GM18858 (cell line): ENCODE results near the gene FIGNL1.

ENCODE experiments used
- ATAC-seq: cut with Tn5 transposase; IDR thresholded peaks from one replicate; pipeline ENCODE4 v1.9.1; 2021; ENCODE audit not compliant: unreplicated experiment

The FIGNL1 gene

GRCh38 chr7:50428911-50429310, 21.2 kb downstream of the FIGNL1 start:
- ATAC-seq: no peak

- no peak for ATAC-seq
Measured at GRCh38 chr7:50427518-50427917, 22.6 kb downstream of the FIGNL1 start.

DNA sequence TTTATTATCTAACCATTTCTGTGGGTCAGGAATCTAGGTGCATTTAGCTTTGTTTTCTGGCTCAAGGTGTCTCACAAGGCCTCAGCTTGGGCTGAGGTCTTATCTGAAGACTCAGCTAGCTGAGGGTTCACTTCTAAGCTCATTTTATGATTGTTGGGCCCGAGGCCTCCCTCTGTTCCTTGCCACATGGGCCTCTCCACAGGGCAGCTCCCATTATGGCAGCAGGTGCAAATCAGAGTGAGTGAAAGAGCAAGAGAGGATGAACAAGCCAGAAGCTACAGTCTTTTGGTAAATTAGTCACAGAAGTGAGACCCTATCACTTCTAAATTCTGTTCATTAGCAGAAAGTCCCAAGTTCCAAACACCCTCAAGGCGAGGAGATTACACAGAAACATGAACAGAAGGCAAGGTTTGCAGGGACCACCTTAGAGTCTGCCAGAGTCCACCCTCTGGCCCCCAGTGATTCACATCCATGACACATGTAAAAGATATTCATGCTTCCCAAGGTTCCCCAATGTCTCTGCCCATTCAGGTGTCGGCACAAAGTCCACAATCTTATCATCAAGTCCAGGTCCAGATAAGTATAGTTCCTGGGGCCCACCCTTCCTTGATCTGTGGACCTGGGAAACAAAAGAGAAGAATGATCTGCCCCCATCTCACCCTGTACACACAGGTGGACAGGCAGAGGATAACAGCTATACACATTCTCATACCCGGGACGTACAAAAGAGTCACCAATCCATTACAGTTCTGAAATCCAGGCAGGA, 23.7 kb downstream of the FIGNL1 start:
- no peak for ATAC-seq

GRCh38 chr7:50425318-50425717, 24.8 kb downstream of the FIGNL1 start:
- no peak for ATAC-seq

- no peak for ATAC-seq
Measured at GRCh38 chr7:50423860-50424259, 26.3 kb downstream of the FIGNL1 start.

DNA sequence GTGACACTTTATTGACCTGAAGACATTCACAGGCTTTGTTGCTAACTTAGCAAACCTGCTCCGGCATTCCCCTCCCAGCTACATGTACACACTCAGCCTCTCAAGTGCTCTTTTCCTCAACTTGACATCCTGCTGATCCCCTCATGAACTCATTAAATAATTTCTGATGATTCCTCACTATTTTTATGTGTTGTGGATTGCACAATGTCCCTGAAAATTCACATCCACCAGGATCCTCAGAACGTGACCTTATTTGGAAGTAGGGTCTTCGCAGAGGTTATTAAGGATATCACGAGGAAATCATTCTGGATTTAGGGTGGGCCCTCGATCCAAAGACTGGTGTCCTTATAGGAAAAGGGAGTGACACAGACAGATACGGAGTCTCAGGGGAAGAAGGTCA, 27.3 kb downstream of the FIGNL1 start:
- ATAC-seq: no peak

DNA sequence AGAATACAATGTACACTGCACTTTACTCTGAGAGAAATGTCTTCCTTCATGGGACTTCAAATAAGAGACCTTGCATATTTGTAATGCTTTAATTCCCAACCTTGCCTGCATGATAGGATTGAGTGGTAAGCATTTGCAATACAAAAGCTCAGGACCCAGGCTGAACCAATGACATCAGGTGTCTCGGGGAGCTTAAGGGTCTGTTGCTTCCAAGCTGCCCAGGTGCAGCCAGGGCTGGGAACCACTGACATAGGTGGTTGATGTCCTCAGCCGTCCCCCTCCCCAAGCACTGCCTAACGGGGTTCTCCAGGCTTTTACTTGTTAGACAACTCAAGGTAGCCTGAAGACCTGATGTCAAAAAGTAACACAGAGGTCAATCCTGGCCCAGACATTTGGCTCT, 29.1 kb downstream of the FIGNL1 start:
- no peak for ATAC-seq

DNA sequence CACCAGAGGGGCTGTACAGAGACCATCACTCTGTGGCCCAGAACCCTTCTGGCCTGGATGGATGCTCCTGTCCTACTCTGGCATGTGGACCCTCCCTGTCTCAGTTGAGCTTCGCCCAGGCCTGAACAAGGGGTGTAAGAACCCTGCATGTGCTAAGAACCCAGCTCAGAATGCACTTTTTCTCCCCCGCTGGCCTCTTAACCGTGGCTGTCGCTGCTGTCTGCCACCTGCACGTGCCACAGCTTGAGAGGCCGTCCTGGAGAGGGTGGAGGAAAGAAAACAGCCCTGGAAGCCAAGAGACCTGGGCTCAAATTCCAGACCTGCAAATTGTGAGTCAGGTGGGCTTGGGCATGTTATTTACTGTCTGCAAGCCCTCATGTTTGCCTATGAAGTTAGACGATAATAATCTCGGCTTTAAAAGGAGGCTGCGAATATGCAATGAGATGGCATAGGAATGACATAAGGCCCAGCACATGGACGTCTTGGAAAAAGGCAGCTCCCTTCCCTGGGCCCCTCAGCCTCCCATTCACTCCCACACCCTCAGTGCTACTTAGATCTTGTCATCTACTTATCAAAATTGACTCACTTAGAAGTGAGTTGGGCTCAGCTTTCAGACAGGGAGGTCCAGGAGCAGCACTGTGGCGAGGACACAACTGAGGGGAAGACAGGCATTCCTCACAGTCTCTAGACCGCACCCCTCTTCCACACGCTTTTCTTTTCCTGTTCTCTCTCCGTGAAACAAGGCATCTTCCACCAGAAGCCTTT, 31.4 kb downstream of the FIGNL1 start:
- ATAC-seq: no peak

GRCh38 chr7:50418086-50418515, 32.0 kb downstream of the FIGNL1 start:
- peak; percentile 76 for ATAC-seq

GRCh38 chr7:50416527-50417182, 33.5 kb downstream of the FIGNL1 start:
- ATAC-seq: peak; percentile 84

DNA sequence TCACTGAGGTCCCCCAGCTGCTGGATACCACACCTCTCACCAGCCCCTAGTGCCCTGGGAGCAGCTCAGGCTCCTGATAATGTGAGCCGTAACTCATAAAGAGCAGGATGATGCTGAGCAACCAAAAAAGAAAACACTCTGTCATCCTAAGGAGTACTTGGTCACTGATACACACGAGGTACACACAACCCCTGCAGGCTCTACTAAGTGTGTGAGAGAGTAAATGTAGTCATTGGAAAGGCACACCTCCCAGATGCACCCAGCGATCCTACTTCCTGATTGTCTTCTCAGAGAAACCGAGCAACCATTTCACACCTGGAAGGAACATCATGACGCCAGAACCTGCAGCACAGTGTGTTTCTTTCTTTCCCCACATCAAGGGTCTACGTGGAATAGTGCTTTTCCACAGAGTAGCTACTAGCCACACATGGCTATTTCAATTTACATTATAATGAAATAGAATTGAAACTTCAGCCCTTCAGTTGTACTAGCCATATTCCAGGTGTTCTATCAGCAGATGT, 34.2 kb downstream of the FIGNL1 start:
- no peak for ATAC-seq

DNA sequence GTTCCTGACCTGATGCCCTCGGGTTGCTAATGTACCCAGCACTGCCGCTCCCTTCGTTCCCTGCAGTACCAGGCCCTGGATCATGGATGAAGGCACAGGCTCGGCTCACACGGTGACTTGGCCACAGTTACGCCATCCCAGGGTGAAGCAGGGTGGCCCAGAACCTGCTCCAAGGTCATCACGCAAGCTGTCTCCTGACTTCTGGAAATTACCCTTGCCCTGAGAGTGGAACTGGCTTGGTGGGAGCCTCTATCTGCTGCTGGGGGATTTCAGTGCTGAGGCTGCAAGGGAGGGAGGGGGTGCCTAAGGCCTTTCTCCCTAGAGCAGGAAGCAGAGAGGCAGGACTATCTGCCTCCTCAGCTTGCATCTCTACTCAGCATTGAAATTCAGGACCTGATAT, 36.6 kb downstream of the FIGNL1 start:
- no peak for ATAC-seq

DNA sequence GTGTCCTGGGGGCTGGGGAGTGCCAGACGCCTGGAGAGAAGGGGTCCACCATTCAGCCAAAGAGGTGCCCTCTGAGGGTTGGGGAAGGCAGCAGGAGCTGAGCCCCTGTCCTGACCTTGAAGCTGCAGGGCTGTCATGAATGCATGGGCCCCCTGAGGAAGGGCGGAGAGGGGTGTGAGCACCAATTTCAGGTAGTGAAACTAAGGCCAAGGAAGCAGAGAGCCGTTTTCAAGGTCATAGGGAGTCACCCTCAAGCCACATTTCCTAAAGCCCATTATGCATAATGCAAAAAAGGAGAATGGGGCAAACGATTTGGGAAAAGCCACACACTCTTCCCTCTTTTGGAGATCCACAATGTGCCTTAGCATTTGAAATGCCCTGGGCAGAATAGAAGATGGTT, 37.2 kb downstream of the FIGNL1 start:
- no peak for ATAC-seq

DNA sequence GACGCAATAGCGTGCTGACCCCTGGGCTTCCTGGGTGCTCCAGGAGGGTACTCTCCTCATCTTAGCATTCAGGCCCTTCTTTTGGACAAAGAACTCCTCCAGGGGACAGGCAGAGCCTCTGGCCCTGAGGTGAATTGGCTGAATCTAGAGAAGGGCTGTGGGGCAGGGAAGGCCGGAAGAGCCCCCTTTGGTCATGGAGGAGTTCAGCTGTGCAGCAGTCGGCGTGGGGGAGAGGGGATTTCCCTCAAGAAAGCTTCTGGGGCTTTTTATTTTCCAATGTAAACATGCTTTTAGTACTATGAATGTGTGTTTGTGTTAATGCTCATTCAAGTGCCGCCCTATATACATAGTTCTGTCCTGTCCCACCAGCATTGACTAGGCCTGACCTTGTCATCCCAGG, 38.8 kb downstream of the FIGNL1 start:
- peak; percentile 28 for ATAC-seq

DNA sequence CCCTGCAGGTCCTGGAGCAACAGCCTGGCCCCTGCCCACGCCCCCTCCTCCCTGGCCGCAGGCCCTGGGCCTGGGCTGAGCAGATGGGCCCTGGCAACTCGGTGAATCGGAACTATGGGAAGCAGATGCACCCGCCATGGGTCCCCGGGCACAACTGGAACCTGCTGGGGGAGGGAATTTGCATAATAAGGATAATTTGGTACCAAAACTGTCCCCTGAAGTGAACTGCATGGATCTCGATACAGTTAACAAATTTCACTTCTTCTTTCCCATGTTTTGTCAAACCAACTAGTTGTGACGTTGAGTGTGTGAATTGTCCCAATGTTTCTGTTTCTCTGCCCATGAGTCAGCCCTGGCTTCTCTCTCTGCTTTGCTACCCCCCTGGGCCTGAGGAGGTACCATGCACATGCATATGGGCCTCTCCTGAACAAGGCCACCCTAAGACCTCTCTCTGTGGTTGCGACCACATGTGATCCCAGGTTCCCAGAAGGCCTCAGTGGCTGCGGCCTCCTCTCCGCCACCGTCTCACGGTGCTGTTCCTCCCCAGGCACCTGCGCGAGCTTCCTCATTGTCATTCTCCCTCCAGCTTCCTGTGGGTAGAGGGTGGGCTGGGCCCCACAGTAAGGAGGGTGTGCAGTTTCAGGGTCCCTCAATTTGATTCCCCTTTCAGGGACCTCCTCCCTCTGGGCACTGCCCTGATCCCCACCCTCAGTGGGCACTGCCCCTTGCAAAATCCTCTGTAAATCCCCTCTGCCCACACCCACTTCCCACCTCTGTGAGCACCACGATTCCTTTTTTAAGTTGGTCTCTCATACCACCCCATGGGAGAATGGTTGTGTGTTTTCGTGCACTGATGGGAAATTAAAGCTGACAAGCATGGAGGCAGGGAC, 40.0 kb downstream of the FIGNL1 start:
- peak; percentile 50 for ATAC-seq

DNA sequence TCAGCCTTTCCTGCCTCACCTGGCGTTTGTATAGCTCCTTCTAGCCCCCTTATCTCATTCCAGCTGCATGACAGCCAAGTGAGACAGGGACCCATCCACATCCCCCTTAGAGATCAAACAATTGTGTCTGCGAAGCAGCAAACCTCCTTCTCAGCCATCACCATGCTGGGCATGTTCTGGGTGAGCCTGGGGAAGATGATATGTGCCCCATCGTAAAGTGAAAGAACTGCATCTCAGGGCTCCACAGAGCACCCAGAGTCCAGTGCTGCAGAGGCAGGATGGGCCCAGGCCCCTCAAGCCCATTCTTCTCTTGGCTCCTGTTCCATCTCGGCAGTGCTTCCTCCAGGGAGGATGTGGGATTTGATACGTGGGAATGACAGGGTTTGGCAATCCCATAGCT, 43.2 kb downstream of the FIGNL1 start:
- no peak for ATAC-seq

GRCh38 chr7:50405221-50405620, 44.9 kb downstream of the FIGNL1 start:
- no peak for ATAC-seq

- ATAC-seq: no peak
Measured at GRCh38 chr7:50404392-50404791, 45.8 kb downstream of the FIGNL1 start.

DNA sequence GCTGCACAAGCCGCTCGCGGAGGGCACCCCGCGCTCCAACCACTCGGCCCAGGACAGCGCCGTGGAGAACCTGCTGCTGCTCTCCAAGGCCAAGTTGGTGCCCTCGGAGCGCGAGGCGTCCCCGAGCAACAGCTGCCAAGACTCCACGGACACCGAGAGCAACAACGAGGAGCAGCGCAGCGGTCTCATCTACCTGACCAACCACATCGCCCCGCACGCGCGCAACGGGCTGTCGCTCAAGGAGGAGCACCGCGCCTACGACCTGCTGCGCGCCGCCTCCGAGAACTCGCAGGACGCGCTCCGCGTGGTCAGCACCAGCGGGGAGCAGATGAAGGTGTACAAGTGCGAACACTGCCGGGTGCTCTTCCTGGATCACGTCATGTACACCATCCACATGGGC, 50.0 kb downstream of the FIGNL1 start:
- ATAC-seq: no peak

DNA sequence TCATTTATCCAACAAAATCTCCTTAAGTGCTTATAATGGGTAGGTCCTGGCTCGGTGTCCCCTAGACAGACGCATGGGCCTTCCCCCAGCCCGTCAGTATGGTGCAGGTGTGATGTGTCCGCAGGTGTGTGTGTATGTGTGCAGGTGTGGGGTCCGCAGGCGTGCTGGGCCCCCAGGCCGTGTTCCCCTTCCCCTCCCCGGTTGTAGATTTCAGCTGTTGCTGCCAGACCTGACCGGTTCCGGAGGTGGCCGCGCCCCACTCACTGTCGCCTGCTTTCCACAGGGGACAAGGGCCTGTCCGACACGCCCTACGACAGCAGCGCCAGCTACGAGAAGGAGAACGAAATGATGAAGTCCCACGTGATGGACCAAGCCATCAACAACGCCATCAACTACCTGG, 50.5 kb downstream of the FIGNL1 start:
- ATAC-seq: no peak

DNA sequence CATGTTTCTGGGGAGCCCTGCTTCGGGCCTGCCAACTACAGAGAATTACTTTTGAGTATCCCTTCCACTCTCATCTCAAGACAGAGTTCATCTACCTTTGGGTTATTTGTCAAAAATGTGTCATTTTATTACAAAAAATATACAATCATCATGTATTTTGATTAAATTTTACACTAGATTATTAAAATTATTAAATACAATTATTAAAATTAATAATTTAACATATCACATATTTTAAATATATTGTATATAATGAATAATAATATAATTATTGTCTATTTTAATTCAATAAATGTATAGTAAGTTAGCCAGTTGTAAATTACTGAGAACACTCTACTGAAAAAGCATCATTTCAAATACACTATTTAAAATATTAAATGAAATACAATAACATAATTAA, 50.9 kb downstream of the FIGNL1 start:
- ATAC-seq: no peak
